ENCODE results near the gene BRWD1.

DNA sequence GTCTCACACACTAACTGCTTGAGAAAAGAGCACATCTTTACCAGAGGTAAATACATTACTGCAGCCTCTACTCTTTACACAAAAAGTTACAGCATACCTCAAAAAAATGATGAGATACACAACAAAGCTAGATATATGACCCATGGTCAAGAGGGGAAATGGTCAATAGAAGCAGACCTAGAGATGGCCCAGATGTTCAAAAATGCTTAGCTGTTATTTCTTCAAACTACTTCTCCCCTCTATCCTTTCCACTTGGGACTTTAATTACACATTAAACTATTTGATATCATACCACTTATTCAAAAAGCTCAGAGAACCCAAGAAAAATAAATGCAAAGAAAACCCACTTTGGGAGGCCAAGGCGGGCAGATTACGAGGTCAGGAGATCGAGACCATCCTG, 12.8 kb downstream of the BRWD1 start:
- TF ChIP-seq POLR2A (IDR thresholded peaks at IDR 0.05; ENCODE audit: low read depth, low read length) (no peak), POLR2AphosphoS5 (IDR thresholded peaks at IDR 0.05; ENCODE audit: low read depth, low read length) (no peak)

Measured in GM12892 (cell line).